Measurements from ENCODE around the gene PLXNA1. TPM values are rescaled to one million over a fixed set of nuclear protein-coding genes. Genes with fewer than 3 reads are reported as not detected.

PLXNA1 gene
- total RNA-seq: 10 to 100 TPM; 13.7 to 16.4 TPM
- total RNA-seq: 44.3 to 56.0 reads per million in 2 donors

DNA sequence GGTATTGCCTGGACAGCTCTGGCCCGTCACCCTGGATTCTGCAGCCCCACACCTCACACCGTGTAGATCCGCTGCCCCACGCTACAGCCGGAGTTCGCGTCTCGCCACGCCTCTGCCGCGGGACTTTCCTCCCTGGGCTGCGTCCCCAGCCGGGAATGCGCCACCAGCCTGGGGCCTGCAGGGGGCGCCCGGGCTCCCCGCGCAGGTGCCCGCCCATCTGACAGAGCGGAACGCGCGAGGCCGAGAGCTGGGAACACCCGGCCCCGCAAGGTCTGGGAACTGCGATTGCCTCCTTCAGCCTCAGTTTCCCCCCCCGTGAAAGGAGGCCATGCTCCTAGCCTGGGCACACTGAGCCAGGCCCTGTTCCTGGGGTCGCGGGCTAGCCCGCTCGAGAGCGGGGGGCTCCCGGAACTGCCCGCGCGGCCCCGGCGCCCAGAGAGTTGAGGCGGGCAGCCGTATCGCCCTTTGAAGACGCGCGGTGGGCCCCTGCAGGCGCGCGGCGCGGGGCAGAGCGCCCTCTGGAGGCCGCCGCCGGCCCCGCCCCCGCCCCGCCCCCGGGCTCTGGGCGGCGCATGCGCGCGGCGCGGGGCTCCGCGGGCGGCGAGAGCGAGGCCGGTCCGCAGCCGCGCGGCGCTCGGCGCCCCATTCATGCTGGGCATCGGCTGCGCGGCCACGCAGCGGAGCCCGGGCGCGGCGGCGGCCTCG, at the start of gene PLXNA1:
Gene PLXNA1, plus strand, starts transcription at position 645 of the 705 bp plus-strand sequence. CDS start 5,479 bp downstream, outside the sequence.
- H3K27ac Mint-ChIP-seq: peak within 1 kb of the TSS; percentile 94
- DNase-seq (peak; percentile 89 to 93 (median 89)), ATAC-seq (peak; percentile 89)
- H3K4me1 Mint-ChIP-seq: peaks cover 23% of the 10 kb centered on the region
- peaks cover 16% of the 10 kb centered on the region for H3K27me3 Mint-ChIP-seq
- peak within 1 kb of the TSS; percentile 89 for H3K4me3 Mint-ChIP-seq
- H3K9me3 ChIP-seq (ENCODE audit: control insufficient read depth, low read length, poor library complexity, severe bottlenecking): no peaks in the 10 kb centered on the region
- no peaks in the 10 kb centered on the region for H3K36me3 Mint-ChIP-seq (ENCODE audit: low read depth)

DNA sequence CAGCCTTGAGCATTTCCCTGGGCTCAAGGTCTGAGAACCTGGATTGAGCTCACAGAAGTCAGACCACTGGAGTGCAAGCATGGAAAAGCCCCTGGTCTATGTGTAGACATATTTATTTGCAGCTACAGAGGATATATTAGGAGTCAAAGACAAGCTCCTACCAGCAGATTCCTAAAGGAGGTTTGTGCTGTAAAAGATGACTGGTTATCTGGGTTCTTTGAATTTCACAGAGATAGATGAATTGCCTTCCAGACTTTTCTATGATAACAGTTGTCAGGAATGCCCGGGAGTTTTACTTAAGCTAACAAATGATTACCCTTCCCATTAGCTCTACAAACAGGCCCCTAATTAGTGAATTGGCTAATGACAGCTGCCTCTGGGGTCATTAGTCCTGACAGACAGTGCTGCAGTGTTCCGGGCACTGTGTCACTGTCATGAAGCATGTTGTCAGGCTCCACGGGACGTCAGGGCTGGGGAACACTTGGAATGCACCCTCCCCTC, 48.8 kb upstream of the PLXNA1 start:
- ATAC-seq (no peak), DNase-seq (no peak)
- Mint-ChIP-seq H3K4me1 (peaks cover 6% of the 10 kb centered on the region), H3K36me3 (ENCODE audit: low read depth) (no peaks in the 10 kb centered on the region), H3K27ac (no peak overlapping the region), H3K4me3 (no peak overlapping the region), H3K27me3 (no peaks in the 10 kb centered on the region)
- H3K9me3 ChIP-seq (ENCODE audit: control insufficient read depth, low read length, poor library complexity, severe bottlenecking): no peaks in the 10 kb centered on the region

DNA sequence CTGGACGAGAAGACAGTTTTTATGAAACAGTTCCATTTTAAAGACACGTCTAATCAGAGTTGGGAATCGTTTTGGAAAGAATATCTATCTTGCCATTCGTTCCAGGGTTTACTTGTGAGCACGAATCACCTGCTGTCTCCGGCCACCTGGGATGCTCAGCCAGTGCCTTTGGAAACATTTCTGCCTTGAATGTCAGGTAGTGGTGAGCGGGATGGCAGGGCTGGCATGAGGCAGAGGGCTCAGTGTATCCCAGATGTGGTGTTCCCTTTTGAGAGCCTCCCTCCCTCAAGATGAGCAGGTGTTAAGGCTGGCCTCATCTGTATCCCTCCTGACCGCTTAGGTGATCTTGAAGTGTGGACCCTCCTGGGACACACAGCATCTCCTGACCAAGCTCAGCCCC, 47.9 kb upstream of the PLXNA1 start:
- DNase-seq (no peak), ATAC-seq (no peak)
- no peak overlapping the region for H3K4me3 Mint-ChIP-seq
- H3K4me1 Mint-ChIP-seq: peaks cover 2% of the 10 kb centered on the region
- no peaks in the 10 kb centered on the region for H3K36me3 Mint-ChIP-seq (ENCODE audit: low read depth)
- H3K9me3 ChIP-seq (ENCODE audit: control insufficient read depth, low read length, poor library complexity, severe bottlenecking): no peaks in the 10 kb centered on the region
- H3K27me3 Mint-ChIP-seq: no peaks in the 10 kb centered on the region
- no peak overlapping the region for H3K27ac Mint-ChIP-seq

DNA sequence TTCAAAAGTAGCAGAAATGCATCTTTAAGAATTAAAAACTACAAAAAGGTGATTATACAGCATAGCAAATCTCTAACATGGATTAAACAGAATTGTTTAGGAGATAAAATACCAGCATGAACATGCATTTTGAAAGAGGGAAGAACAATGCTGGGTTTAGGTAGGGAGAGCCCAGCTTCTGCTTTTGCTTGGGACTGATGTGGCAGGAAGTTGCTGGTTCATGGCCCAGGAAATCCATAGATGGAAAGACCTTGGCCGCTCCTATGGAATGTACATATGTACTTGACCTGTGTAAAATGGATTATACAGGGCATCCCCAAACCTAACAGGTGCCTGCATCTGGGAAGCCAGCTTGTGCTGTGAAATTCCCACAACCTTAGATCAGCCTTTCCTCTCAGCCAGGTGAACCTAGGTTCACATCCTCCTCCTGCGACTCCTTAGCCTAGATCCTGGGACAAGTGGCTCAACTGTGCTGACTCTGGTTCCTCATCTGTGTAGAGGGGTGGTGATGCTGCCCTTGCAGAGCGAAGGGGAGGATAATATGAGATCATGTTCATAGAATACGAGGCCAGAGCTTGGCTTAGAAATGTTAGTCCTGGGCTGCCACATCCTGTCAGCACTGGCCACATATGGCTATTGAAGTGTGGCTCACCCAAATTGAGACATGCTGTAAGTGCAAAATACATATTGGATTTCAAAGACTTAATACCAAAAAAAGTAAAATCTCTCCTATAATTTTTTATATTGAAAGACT, 47.0 kb upstream of the PLXNA1 start:
- H3K27ac Mint-ChIP-seq: no peak overlapping the region
- no peaks in the 10 kb centered on the region for H3K9me3 ChIP-seq (ENCODE audit: control insufficient read depth, low read length, poor library complexity, severe bottlenecking)
- H3K4me3 Mint-ChIP-seq: no peak overlapping the region
- ATAC-seq (no peak), DNase-seq (no peak)
- no peaks in the 10 kb centered on the region for H3K27me3 Mint-ChIP-seq
- H3K36me3 Mint-ChIP-seq (ENCODE audit: low read depth): no peaks in the 10 kb centered on the region
- H3K4me1 Mint-ChIP-seq: peaks cover 2% of the 10 kb centered on the region

DNA sequence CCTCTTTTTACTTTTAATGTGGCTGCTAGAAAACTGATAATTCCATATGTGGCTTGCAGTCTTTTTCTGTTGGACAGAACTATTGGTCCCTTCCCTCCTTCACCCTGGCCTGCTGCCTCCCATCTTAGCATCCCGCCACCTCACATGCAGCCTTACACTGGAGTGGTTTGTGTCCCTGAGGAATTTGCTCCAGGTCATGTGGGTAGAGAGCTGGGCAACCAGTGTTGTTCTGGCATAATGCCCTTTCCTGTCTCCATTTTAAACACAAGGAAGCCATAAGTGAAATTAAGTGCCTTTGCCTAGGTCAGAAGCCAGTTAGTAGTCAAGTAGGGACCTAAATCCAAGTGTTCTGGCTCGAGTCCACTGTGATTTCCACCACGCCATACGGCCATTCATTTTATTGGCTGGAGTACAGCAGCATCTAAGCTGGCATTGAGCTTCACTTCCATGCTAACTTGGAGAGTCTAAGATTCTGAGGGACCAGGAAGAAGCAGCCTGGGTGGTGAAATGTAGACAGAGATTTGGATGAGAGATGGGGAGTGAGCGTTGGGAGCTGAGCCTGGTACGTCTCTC, 46.0 kb upstream of the PLXNA1 start:
- Mint-ChIP-seq H3K4me1 (peaks cover 2% of the 10 kb centered on the region), H3K4me3 (no peak overlapping the region), H3K27ac (no peak overlapping the region), H3K27me3 (no peaks in the 10 kb centered on the region), H3K36me3 (ENCODE audit: low read depth) (peaks cover 3% of the 10 kb centered on the region)
- DNase-seq: no peak
- no peak for ATAC-seq
- no peaks in the 10 kb centered on the region for H3K9me3 ChIP-seq (ENCODE audit: control insufficient read depth, low read length, poor library complexity, severe bottlenecking)

DNA sequence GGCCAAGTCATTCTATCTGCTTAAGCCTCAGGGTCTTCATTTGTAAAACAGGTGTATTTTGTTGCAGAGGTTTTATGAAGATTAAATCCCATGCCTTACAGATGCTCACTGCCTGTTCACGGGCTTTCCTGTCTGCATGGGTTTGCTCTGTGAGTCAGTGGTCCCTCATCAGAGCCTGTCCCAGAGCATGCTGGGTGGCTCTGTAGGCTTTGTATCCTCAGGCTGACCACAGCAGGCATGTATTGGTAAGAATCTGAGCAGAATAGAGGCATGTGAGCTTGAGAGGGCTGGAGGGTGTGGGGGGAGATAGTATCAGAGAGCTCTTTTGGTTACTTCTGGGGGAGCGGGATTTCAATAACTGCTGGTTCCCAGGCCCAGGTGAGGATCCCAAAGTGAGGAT, 45.4 kb upstream of the PLXNA1 start:
- DNase-seq: no peak
- no peaks in the 10 kb centered on the region for H3K9me3 ChIP-seq (ENCODE audit: control insufficient read depth, low read length, poor library complexity, severe bottlenecking)
- Mint-ChIP-seq H3K36me3 (ENCODE audit: low read depth) (peaks cover 4% of the 10 kb centered on the region), H3K4me1 (peaks cover 4% of the 10 kb centered on the region), H3K4me3 (no peak overlapping the region), H3K27ac (no peak overlapping the region), H3K27me3 (no peaks in the 10 kb centered on the region)
- no peak for ATAC-seq

DNA sequence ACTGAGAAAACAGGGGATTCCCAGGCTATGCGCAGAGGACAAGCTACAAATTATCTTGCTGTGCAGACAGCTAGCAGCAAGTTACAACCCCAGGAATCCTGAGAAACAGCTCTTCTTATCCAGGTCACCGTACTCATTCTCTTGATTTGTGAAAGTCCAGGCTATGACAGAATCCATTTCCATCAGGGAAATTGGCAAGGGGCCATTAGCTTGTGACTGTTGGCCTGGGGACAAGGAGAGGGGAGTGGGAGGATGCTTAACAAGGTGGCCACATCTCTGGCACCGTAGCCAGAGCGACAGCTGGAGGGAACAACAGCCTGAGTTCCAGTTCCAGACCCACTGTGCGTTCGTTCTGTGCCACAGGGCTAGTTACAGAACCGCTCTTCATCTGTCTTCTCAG, 44.9 kb upstream of the PLXNA1 start:
- Mint-ChIP-seq H3K4me1 (peaks cover 5% of the 10 kb centered on the region), H3K36me3 (ENCODE audit: low read depth) (peaks cover 4% of the 10 kb centered on the region)
- no peak for ATAC-seq

DNA sequence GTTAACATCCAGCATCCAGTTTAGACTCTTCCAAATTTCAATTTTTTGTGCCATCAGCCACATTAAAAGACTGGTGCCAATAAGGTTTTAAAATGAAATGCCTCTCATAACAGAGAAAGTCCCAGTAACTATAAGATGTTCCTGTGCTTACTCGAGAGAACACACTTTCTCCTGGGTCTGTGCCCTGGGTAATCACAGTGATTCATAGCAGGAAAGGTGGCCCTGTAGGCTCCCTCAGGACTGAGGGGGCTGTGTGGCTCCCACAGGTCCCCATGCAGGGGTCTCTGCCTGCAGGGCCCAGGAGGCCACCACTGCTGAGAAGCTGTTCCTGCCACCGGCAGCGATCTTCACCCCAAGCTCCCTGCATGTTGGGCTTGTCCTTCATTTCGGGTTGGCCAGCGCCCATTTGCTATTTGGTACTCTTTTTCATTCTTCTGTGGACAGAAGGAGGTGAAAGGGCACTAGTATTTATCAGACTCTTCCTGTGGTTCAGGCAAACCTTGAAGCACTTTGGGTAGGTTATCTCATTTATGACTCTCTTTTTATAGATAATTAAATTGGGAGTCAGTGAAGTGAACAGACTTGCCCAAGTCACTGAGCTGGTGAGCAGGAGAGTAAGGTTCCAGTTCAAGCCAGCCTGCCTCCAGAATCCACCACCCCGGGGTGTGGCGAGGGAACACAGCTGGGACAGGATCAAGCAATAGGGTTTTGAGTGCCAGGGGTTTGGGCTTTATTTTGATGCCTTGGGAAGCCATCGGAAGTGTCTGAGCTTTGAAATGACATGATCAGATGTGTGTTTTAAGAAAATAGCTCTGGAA, 44.2 kb upstream of the PLXNA1 start:
- Mint-ChIP-seq H3K27ac (no peak overlapping the region), H3K4me3 (no peak overlapping the region), H3K4me1 (peaks cover 5% of the 10 kb centered on the region), H3K36me3 (ENCODE audit: low read depth) (peaks cover 4% of the 10 kb centered on the region), H3K27me3 (no peaks in the 10 kb centered on the region)
- no peaks in the 10 kb centered on the region for H3K9me3 ChIP-seq (ENCODE audit: control insufficient read depth, low read length, poor library complexity, severe bottlenecking)
- DNase-seq (no peak), ATAC-seq (no peak)

More for the DNA sequence above, 44.9 kb upstream of the PLXNA1 start:
- no peak overlapping the region for H3K4me3 Mint-ChIP-seq
- no peaks in the 10 kb centered on the region for H3K9me3 ChIP-seq (ENCODE audit: control insufficient read depth, low read length, poor library complexity, severe bottlenecking)
- H3K27me3 Mint-ChIP-seq: no peaks in the 10 kb centered on the region
- no peak for DNase-seq
- no peak overlapping the region for H3K27ac Mint-ChIP-seq

DNA sequence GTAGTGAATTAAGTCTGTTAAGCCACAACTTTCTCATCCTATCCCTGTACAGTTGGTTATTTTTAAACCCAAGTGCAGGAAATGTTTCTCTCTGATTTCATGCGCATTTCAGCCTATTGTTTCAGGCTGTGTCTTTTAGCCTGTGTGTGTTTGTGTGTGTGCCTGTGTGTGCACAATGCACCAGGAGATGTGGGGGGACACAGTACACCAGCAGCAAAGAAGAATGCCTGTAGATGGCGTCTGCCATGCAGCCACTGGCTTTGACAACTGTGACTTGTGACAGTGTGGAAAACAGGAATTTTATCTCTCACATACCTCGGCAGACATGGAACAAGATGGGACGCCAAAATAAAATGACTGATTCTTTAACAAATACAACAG, 43.6 kb upstream of the PLXNA1 start:
- Mint-ChIP-seq H3K4me1 (peaks cover 5% of the 10 kb centered on the region), H3K4me3 (no peak overlapping the region), H3K27ac (no peak overlapping the region), H3K27me3 (no peaks in the 10 kb centered on the region), H3K36me3 (ENCODE audit: low read depth) (peaks cover 6% of the 10 kb centered on the region)
- no peaks in the 10 kb centered on the region for H3K9me3 ChIP-seq (ENCODE audit: control insufficient read depth, low read length, poor library complexity, severe bottlenecking)
- ATAC-seq (no peak), DNase-seq (no peak)

DNA sequence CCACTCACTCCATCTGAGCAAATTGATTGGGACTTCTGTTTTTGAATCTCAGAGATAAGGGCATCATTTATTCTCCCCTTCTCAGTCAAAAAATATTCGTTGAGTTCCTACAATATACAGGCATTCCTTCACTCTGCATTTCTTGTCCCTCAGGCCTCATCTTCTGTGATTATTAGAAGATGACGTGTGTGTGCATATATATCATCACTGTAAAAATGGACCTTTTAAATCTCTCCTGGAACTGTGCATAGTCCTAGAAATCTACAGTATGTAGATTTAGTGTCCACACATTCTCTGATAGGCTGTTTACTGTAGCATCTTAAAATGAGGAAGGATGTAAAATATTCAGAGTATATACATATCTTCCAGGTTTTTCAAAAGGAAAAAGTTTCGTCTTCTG, 43.2 kb upstream of the PLXNA1 start:
- DNase-seq (no peak), ATAC-seq (no peak)
- Mint-ChIP-seq H3K27me3 (no peaks in the 10 kb centered on the region), H3K36me3 (ENCODE audit: low read depth) (peaks cover 8% of the 10 kb centered on the region), H3K27ac (no peak overlapping the region), H3K4me1 (peaks cover 7% of the 10 kb centered on the region), H3K4me3 (no peak overlapping the region)
- H3K9me3 ChIP-seq (ENCODE audit: control insufficient read depth, low read length, poor library complexity, severe bottlenecking): no peaks in the 10 kb centered on the region

DNA sequence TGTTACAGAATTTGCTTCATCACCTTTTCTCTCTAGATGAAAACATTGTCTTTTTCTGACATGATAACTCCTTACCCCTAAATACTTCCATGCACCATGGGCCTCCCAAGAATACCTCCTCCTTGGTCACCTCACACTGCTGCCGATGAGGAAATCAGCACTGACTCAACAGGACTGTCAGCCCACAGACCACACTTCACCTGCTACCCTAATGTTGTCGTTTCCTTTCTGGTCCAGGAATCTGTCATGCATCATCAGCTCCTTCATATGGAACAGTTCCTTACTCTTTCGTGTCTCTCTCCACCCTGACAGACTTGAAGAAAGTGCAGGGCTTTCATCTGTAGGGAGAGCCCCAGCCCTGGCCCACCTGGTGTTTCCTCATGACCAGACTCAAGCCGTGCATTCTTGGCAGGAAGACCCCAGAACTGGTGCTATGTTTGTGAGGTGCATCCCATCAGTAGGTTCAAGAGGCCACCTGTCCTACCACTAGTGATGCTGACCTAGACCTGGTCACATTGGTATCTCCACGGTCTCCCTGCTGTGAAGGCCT, 41.1 kb upstream of the PLXNA1 start:
- peaks cover 9% of the 10 kb centered on the region for H3K36me3 Mint-ChIP-seq (ENCODE audit: low read depth)
- ATAC-seq: no peak
- peaks cover 9% of the 10 kb centered on the region for H3K4me1 Mint-ChIP-seq
- no peak overlapping the region for H3K4me3 Mint-ChIP-seq
- no peaks in the 10 kb centered on the region for H3K27me3 Mint-ChIP-seq
- no peak for DNase-seq
- no peaks in the 10 kb centered on the region for H3K9me3 ChIP-seq (ENCODE audit: control insufficient read depth, low read length, poor library complexity, severe bottlenecking)
- no peak overlapping the region for H3K27ac Mint-ChIP-seq

DNA sequence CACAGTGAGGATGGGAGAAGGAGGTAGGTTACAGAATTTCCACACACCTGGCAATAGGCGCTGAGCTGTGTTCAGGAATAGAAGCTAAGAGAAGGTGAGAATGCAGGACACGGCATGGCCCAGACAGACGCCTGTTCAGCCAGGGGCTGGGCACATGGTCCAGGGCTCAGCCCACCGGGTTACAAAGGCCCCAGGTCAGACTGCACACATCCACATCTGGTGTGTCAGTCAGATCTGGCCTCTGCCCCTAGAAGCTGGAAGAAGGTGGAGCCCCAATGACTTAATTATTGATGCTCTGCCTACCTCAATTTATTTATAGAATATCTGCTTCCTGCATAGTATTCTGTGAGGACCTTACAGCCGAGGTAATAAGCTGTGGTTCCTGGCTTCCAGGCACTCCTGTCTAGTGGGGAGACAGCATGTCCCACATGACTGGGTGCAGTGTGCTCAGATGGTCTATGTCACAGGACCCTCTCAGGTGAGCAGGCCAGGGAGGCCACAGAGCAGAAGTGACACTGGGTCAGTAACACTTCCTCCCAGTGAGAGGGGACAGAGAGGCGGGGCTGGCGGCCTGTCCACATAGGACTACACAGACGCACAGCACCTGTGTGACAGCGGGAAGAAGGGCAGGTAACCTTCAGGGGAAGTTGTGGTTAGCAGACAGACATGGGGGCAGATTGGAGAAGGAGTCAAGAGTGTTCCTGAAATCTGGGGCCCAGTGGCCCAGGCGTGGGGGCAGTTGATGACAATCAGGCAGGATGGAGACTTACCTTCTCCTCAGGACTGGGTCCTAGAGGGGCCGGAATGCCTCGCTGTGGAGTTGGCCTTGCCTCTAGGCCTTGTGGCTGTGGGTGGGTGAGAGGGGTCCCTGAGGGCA, 38.6 kb upstream of the PLXNA1 start:
- H3K27ac Mint-ChIP-seq: peak overlapping the region; percentile 68

More for the DNA sequence above, 38.6 kb upstream of the PLXNA1 start:
- peak overlapping the region; percentile 15 for H3K4me3 Mint-ChIP-seq
- no peak for DNase-seq
- H3K36me3 Mint-ChIP-seq (ENCODE audit: low read depth): peaks cover 12% of the 10 kb centered on the region
- H3K4me1 Mint-ChIP-seq: peaks cover 11% of the 10 kb centered on the region
- no peaks in the 10 kb centered on the region for H3K9me3 ChIP-seq (ENCODE audit: control insufficient read depth, low read length, poor library complexity, severe bottlenecking)
- H3K27me3 Mint-ChIP-seq: no peaks in the 10 kb centered on the region
- no peak for ATAC-seq
